CD14-positive monocyte (primary cell): ENCODE data around the gene RHEB. TPM values are rescaled to one million over a fixed set of nuclear protein-coding genes. Genes with fewer than 3 reads are reported as not detected.
A peak's percentile ranks its signal among the peaks of the same experiment; 100 is the strongest.

Experiments
- DNase-seq, 3 donors: peaks; one replicate each; pipeline ENCODE4 v3.0.0-alpha.2; 2011 to 2022
- H2AFZ ChIP-seq: 2 replicates; pipeline ENCODE4 v1.6.0; 2012; ENCODE audit warnings: mild to moderate bottlenecking, low read depth, low read length, inconsistent platforms; ENCODE audit not compliant: insufficient read depth, poor library complexity, severe bottlenecking
- H3K27ac ChIP-seq, 2 donors: 1 replicate in 1 of 2; 2 replicates in 1 of 2; pipeline ENCODE4 v1.5.1; 2012 to 2013; ENCODE audit warnings: low read length in 2 of 2, control low read depth in 1 of 2, inconsistent platforms in 1 of 2, low read depth in 1 of 2, mild to moderate bottlenecking in 1 of 2
- H3K27me3 ChIP-seq, 2 donors: one replicate each; pipeline versions ENCODE4 v1.6.0 to v1.6.1; 2011 to 2013; ENCODE audit warnings: low read length in 2 of 2; ENCODE audit not compliant: control insufficient read depth in 2 of 2, insufficient read depth in 2 of 2
- H3K36me3 ChIP-seq, 2 donors: replicated peaks in 1 of 2; 1 replicate in 1 of 2; 2 replicates in 1 of 2; pipeline versions ENCODE4 v1.5.1 to v1.6.1; 2012 to 2013; ENCODE audit warnings: low read length in 2 of 2, control low read depth in 1 of 2, inconsistent platforms in 1 of 2, mild to moderate bottlenecking in 1 of 2; ENCODE audit not compliant: insufficient read depth in 2 of 2, control insufficient read depth in 1 of 2
- H3K4me1 ChIP-seq, 2 donors: 1 replicate in 1 of 2; 2 replicates in 1 of 2; pipeline versions ENCODE4 v1.5.1 to v1.6.1; 2012 to 2013; ENCODE audit warnings: low read length in 2 of 2, control low read depth in 1 of 2, inconsistent platforms in 1 of 2, mild to moderate bottlenecking in 1 of 2, moderate library complexity in 1 of 2; ENCODE audit not compliant: insufficient read depth in 2 of 2, control insufficient read depth in 1 of 2
- H3K4me2 ChIP-seq: replicated peaks from 2 replicates; pipeline ENCODE3; 2012; ENCODE audit warnings: low read length, moderate library complexity, mild to moderate bottlenecking; ENCODE audit not compliant: poor library complexity, severe bottlenecking; ENCODE audit errors: extremely low read depth
- H3K4me3 ChIP-seq, 3 experiments: fragments of 200-600 bp in 1 of 3; sonication (generic) in 1 of 3; replicated peaks in 1 of 3; 1 replicate in 2 of 3; 2 replicates in 1 of 3; pipeline ENCODE4 v1.5.1; 2011 to 2013; ENCODE audit warnings: low read length in 3 of 3, mild to moderate bottlenecking in 3 of 3, control low read depth in 2 of 3, low read depth in 2 of 3, inconsistent platforms in 1 of 3, moderate library complexity in 1 of 3
- H3K79me2 ChIP-seq: 2 replicates; pipeline ENCODE4 v1.6.0; 2012; ENCODE audit warnings: mild to moderate bottlenecking, control low read depth, inconsistent platforms, low read length, moderate library complexity; ENCODE audit not compliant: insufficient read depth
- H3K9ac ChIP-seq: 2 replicates; pipeline ENCODE4 v1.6.0; 2017; ENCODE audit warnings: low read length, mild to moderate bottlenecking; ENCODE audit not compliant: insufficient read depth, poor library complexity, severe bottlenecking
- H3K9me3 ChIP-seq, 2 donors: replicated peaks in 1 of 2; 1 replicate in 1 of 2; 2 replicates in 1 of 2; pipeline versions ENCODE4 v1.5.1 to v1.6.1; 2012 to 2013; ENCODE audit warnings: low read length in 2 of 2, control low read depth in 1 of 2; ENCODE audit not compliant: control insufficient read depth in 1 of 2, insufficient read depth in 1 of 2
- H4K20me1 ChIP-seq: 2 replicates; pipeline ENCODE4 v1.6.0; 2012; ENCODE audit warnings: mild to moderate bottlenecking, low read length, control low read depth, moderate library complexity; ENCODE audit not compliant: insufficient read depth
- H3K27ac Mint-ChIP-seq, 7 donors: one replicate each; pipeline ENCODE4 v1.8.0; 2020; ENCODE audit warnings: mild to moderate bottlenecking in 7 of 7, mixed read lengths in 7 of 7, moderate library complexity in 6 of 7, inconsistent platforms in 2 of 7
- H3K27me3 Mint-ChIP-seq, 3 donors: one replicate each; pipeline ENCODE4 v1.8.0; 2021 to 2022; ENCODE audit warnings: low read depth in 3 of 3, mild to moderate bottlenecking in 3 of 3, mixed read lengths in 3 of 3, moderate library complexity in 3 of 3, inconsistent platforms in 1 of 3
- H3K36me3 Mint-ChIP-seq, 2 donors: one replicate each; pipeline ENCODE4 v1.8.0; 2020; ENCODE audit warnings: mixed read lengths in 2 of 2, inconsistent platforms in 1 of 2, mild to moderate bottlenecking in 1 of 2
- H3K4me1 Mint-ChIP-seq: one replicate; pipeline ENCODE4 v1.8.0; 2020; ENCODE audit warnings: mild to moderate bottlenecking, mixed read lengths
- H3K4me3 Mint-ChIP-seq, 2 donors: one replicate each; pipeline ENCODE4 v1.8.0; 2020; ENCODE audit warnings: mild to moderate bottlenecking in 2 of 2, mixed read lengths in 2 of 2, moderate library complexity in 1 of 2
- H3K9me3 Mint-ChIP-seq, 7 donors: one replicate each; pipeline ENCODE4 v1.8.0; 2020 to 2022; ENCODE audit warnings: mixed read lengths in 7 of 7, mild to moderate bottlenecking in 6 of 7, moderate library complexity in 6 of 7, inconsistent platforms in 2 of 7
- WGBS: methylation state at CpG from one replicate; pipeline ENCODE4 v1.1.5; 2013; ENCODE audit warnings: missing lambda C conversion rate; ENCODE audit not compliant: insufficient coverage; 5-methylcytosine and 5-hydroxymethylcytosine counted together
- intact Hi-C, 2 donors: fragments of 100-400 bp; cut with micrococcal nuclease; formaldehyde crosslinking; loops; one replicate each; pipeline versions ENCODE4 v1.15.0 to v1.15.1; 2023
- polyA plus RNA-seq, 3 donors: library from polyadenylated mRNA; depleted of rRNA in 1 of 3; unstranded in 2 of 3; stranded (reverse) in 1 of 3; fragments of 300-500 nt in 2 of 3; fragments of >200 nt in 1 of 3; fragmentation: Illumina TruSeq in 2 of 3; gene quantifications; 1 replicate in 2 of 3; 2 replicates in 1 of 3; pipeline ENCODE4 v1.2.3, GENCODE V29; 2012 to 2021
- TF ChIP-seq, protein P1 (sequence below): fragments of 200-600 bp; IDR thresholded peaks from one replicate; pipeline ENCODE4 v1.8.0; 2022; ENCODE audit warnings: antibody characterized with exemption, mild to moderate bottlenecking

The RHEB gene
- polyA plus RNA-seq, 3 donors: 20.4 to 96.1 (median 95.8) TPM

DNA sequence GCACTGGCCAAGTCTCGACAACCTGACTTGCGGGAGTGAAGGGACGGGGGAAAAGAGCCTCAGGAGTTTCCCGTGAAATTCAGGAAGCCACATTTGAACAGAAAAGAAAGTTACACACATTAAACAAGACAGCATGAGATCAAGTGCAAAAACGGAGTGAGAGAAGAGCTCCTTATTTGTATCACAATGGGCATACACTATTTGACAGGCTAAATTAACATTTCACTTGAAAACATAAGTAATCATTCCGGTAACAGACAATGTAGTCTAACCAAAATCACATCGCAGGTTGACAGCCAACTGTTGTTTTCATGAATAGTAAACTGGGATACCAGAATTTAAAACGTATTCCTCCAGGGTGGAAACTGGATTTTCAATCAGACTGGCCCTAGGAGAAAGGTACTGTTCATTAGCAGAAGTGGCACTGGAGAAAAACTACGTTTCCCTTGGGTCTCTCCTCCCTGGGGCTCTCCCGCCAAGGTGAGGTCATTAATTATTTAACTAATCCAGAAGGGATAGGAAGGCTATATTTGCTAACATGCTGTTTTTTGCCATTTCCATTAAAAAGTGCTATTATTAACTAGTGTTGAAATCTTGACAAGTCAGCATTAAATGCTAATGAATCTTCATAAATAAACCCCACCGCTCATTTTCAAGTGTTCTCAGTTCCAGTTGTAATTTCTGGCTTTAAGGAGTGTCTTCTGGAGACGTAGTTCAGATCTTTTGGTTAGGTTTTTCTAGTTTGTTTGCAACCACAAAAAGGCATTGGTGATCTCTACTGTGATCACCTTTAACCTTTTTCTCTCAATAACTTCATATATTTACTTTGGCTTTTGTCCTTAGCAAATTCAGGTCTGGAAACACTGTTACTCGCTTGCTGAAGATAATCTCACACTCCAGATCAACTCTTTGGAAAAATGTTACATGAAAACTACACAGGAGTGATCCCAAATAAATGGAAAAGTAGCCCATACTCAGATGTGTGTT, 25.1 kb downstream of the RHEB start:
- H4K20me1 ChIP-seq: peaks cover 100% of the 10 kb centered on the region
- H3K4me3 Mint-ChIP-seq: no peak overlapping the region
- peaks cover 13 to 22% of the 10 kb centered on the region in 2 donors for H3K36me3 ChIP-seq
- no peak overlapping the region for H3K9ac ChIP-seq
- peak overlapping the region in 5 of 7 donors; percentile 19 to 81 (median 51) for H3K27ac Mint-ChIP-seq
- peaks cover 100% of the 10 kb centered on the region for H3K79me2 ChIP-seq
- H3K9me3 Mint-ChIP-seq: peaks cover 0 to 5% (median 0%) of the 10 kb centered on the region in 7 donors
- H3K4me3 ChIP-seq: no peak overlapping the region
- no peaks in the 10 kb centered on the region for H3K9me3 ChIP-seq
- H3K4me1 ChIP-seq: peaks cover 10 to 14% of the 10 kb centered on the region in 2 donors
- TF ChIP-seq, protein P1, sequence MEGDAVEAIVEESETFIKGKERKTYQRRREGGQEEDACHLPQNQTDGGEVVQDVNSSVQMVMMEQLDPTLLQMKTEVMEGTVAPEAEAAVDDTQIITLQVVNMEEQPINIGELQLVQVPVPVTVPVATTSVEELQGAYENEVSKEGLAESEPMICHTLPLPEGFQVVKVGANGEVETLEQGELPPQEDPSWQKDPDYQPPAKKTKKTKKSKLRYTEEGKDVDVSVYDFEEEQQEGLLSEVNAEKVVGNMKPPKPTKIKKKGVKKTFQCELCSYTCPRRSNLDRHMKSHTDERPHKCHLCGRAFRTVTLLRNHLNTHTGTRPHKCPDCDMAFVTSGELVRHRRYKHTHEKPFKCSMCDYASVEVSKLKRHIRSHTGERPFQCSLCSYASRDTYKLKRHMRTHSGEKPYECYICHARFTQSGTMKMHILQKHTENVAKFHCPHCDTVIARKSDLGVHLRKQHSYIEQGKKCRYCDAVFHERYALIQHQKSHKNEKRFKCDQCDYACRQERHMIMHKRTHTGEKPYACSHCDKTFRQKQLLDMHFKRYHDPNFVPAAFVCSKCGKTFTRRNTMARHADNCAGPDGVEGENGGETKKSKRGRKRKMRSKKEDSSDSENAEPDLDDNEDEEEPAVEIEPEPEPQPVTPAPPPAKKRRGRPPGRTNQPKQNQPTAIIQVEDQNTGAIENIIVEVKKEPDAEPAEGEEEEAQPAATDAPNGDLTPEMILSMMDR: no peak
- no peaks in the 10 kb centered on the region for H3K27me3 ChIP-seq
- H3K4me1 Mint-ChIP-seq: peaks cover 35% of the 10 kb centered on the region
- no peak overlapping the region for H2AFZ ChIP-seq
- WGBS: 96% methylated on average over 4 of the region's 13 CpGs
- no peak overlapping the region for H3K4me2 ChIP-seq
- H3K27me3 Mint-ChIP-seq: no peaks in the 10 kb centered on the region
- intact Hi-C loops: loop anchor here in 1 of 2 donors (5.0 kb wide), 1 partner anchor 33 kb away; no protein-coding TSS in a partner anchor
- DNase-seq: no peak
- H3K27ac ChIP-seq: peak overlapping the region in 1 of 2 donors; percentile 12
- H3K36me3 Mint-ChIP-seq: peaks cover 16 to 21% of the 10 kb centered on the region in 2 donors

DNA sequence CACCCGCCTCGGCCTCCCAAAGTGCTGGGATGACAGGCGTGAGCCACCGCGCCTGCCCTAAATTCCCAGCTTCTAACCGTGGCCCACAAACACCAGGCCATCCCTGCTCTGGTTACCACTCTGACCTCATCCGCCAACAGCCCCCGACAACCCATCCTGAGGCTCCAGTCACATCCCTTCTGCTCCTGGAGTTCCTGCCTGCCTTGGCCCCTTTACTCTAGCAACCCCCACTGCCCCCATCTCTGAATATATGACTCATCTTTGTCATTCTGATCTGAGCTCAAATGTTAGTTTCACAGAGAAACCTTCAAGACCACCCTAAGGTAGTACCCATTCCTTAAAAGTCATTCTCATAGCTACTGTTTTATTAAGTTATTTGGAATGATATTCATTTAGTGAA, 26.6 kb downstream of the RHEB start:
- Histone ChIP-seq H3K4me1 (peaks cover 10 to 14% of the 10 kb centered on the region in 2 donors), H3K27me3 (no peaks in the 10 kb centered on the region), H4K20me1 (peaks cover 85% of the 10 kb centered on the region), H3K9ac (no peak overlapping the region), H3K4me2 (no peak overlapping the region), H3K9me3 (no peaks in the 10 kb centered on the region), H3K27ac (peak overlapping the region in 1 of 2 donors; percentile 1), H3K4me3 (no peak overlapping the region), H2AFZ (no peak overlapping the region), H3K36me3 (peaks cover 27 to 37% of the 10 kb centered on the region in 2 donors), H3K79me2 (peaks cover 100% of the 10 kb centered on the region)
- Mint-ChIP-seq H3K27ac (peak overlapping the region in 5 of 7 donors; percentile 27 to 85 (median 66)), H3K9me3 (peaks cover 0 to 5% (median 0%) of the 10 kb centered on the region in 7 donors), H3K36me3 (peaks cover 31 to 36% of the 10 kb centered on the region in 2 donors), H3K4me1 (peaks cover 35% of the 10 kb centered on the region), H3K27me3 (no peaks in the 10 kb centered on the region), H3K4me3 (no peak overlapping the region)
- intact Hi-C loops: loop anchor here in 1 of 2 donors (5.0 kb wide), 1 partner anchor 34 kb away; no protein-coding TSS in a partner anchor
- TF ChIP-seq, protein P1: no peak
- DNase-seq: no peak
- WGBS: 100% methylated on average over 8 of the region's 8 CpGs
